Suprapubic skin (tissue), 3 donors: ENCODE results near the gene PIK3CG.
"Not testable (repeated sequence)": the region's sequence is repeated elsewhere in the genome, so short reads cannot be mapped to it uniquely, and the experiment has no call there.

Experiments
- EP300 ChIP-seq: sonication (generic); formaldehyde crosslinking; IDR thresholded peaks from one replicate; pipeline ENCODE4 v1.6.1; 2017; ENCODE audit warnings: antibody characterized with exemption
- TF ChIP-seq, protein P1 (sequence below), 2 donors: fragments of 200-600 bp in 1 of 2; fragments of 450-650 bp in 1 of 2; sonication (generic) in 1 of 2; IDR thresholded peaks; one replicate each; pipeline ENCODE4 v1.5.1; 2016 to 2019; ENCODE audit warnings: antibody characterized with exemption in 2 of 2, mild to moderate bottlenecking in 1 of 2, moderate library complexity in 1 of 2

DNA sequence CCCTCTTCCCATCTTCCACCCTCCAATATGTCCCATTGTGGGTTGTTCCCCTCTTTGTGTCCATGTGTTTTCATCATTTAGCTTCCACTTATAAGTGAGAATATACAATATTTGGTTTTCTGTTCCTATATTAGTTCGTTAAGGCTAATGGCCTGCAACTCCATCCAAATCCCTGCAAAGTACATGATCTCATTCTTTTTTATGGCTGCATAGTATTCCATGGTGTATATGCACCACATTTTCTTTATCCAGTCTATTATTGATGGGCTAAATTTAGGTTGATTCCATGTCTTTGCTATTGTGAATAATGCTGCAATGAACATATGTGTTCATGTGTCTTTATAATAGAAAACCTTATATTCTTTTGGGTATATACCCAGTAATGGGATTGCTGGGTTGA, 90.8 kb downstream of the PIK3CG start:
- TF ChIP-seq, protein P1, sequence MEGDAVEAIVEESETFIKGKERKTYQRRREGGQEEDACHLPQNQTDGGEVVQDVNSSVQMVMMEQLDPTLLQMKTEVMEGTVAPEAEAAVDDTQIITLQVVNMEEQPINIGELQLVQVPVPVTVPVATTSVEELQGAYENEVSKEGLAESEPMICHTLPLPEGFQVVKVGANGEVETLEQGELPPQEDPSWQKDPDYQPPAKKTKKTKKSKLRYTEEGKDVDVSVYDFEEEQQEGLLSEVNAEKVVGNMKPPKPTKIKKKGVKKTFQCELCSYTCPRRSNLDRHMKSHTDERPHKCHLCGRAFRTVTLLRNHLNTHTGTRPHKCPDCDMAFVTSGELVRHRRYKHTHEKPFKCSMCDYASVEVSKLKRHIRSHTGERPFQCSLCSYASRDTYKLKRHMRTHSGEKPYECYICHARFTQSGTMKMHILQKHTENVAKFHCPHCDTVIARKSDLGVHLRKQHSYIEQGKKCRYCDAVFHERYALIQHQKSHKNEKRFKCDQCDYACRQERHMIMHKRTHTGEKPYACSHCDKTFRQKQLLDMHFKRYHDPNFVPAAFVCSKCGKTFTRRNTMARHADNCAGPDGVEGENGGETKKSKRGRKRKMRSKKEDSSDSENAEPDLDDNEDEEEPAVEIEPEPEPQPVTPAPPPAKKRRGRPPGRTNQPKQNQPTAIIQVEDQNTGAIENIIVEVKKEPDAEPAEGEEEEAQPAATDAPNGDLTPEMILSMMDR (IDR thresholded peaks at IDR 0.05) = not testable (repeated sequence)
- not testable (repeated sequence) for TF ChIP-seq EP300
